Upper lobe of left lung (tissue), 6 donors: Measurements from ENCODE around the gene IL20RB. TPM values are rescaled to one million over a fixed set of nuclear protein-coding genes. Genes with fewer than 3 reads are reported as not detected.

Source experiments
- ATAC-seq, 2 donors: fragments of 200-7000 bp; cut with Tn5 transposase; one replicate each; pipeline ENCODE4 v1.9.1; 2022; ENCODE audit warnings: mild to moderate bottlenecking in 2 of 2, moderate library complexity in 2 of 2; ENCODE audit not compliant: low FRiP score in 2 of 2
- DNase-seq, 2 donors: peaks; one replicate each; pipeline ENCODE4 v3.0.0-alpha.2; 2019 to 2020
- H3K27ac ChIP-seq, 4 donors: fragments of 200-600 bp; sonication (generic); one replicate each; pipeline ENCODE4 v1.5.1; 2016 to 2019
- H3K27me3 ChIP-seq, 4 donors: fragments of 200-600 bp; sonication (generic); one replicate each; pipeline ENCODE4 v1.5.1; 2017 to 2019
- H3K36me3 ChIP-seq, 4 donors: fragments of 200-600 bp; sonication (generic); one replicate each; pipeline ENCODE4 v1.5.1; 2016 to 2019
- H3K4me1 ChIP-seq, 4 donors: fragments of 200-600 bp; sonication (generic); one replicate each; pipeline ENCODE4 v1.5.1; 2018 to 2019
- H3K4me3 ChIP-seq, 4 donors: fragments of 200-600 bp; sonication (generic); one replicate each; pipeline ENCODE4 v1.5.1; 2017 to 2019; ENCODE audit warnings: mild to moderate bottlenecking in 2 of 4, moderate library complexity in 1 of 4
- H3K9me3 ChIP-seq, 4 donors: fragments of 200-600 bp; sonication (generic); one replicate each; pipeline ENCODE4 v1.5.1; 2018 to 2019
- EP300 ChIP-seq, 4 donors: sonication (generic); formaldehyde crosslinking; IDR thresholded peaks; one replicate each; pipeline ENCODE4 v1.5.1; 2017; ENCODE audit warnings: antibody characterized with exemption in 4 of 4, control low read depth in 2 of 4
- POLR2A ChIP-seq, 4 donors: fragments of 450-650 bp; IDR thresholded peaks; one replicate each; pipeline ENCODE4 v1.5.1; 2016 to 2017; ENCODE audit warnings: antibody characterized with exemption in 4 of 4, mild to moderate bottlenecking in 2 of 4
- POLR2AphosphoS5 ChIP-seq, 2 donors: sonication (generic); formaldehyde crosslinking; IDR thresholded peaks; one replicate each; pipeline ENCODE4 v1.5.1; 2017; ENCODE audit warnings: antibody characterized with exemption in 2 of 2
- WGBS, 2 donors: methylation state at CpG; one replicate each; pipeline ENCODE4 v1.1.5; 2017 to 2018; 5-methylcytosine and 5-hydroxymethylcytosine counted together
- total RNA-seq, 6 donors: library from RNA; depleted of rRNA in 4 of 6; stranded (reverse); fragments of >200 nt in 4 of 6; gene quantifications; one replicate each; pipeline versions ENCODE4 v1.1.0 to v1.2.1, GENCODE V29; 2016 to 2021
- TF ChIP-seq, protein P1 (sequence below), 6 experiments: fragments of 450-650 bp in 4 of 6; fragments of 200-600 bp in 2 of 6; sonication (generic) in 2 of 6; IDR thresholded peaks; one replicate each; pipeline ENCODE4 v1.5.1; 2016 to 2019; ENCODE audit warnings: antibody characterized with exemption in 6 of 6
- donor health status: DM: no; HTN: no; CAD: no; lungs with moderate emphysema.
- donor health status: DM: no; HTN: yes; CAD: no; lungs with severe emphysema.

The IL20RB gene
- total RNA-seq, 6 donors from 2014 or later: 0.80 to 22.9 (median 1.1) TPM

- WGBS, 2 donors: 94 to 97% methylated on average over 4 of the region's 4 CpGs
- no peak overlapping the region for H3K27ac ChIP-seq
- no peaks in the 10 kb centered on the region for H3K27me3 ChIP-seq
- H3K9me3 ChIP-seq: peaks cover 0 to 11% (median 2%) of the 10 kb centered on the region in 4 donors
- H3K4me1 ChIP-seq: no peaks in the 10 kb centered on the region
- no peak for DNase-seq
- ATAC-seq: no peak
- TF ChIP-seq EP300 (IDR thresholded peaks at IDR 0.05) (no peak), POLR2A (IDR thresholded peaks at IDR 0.05) (no peak), POLR2AphosphoS5 (IDR thresholded peaks at IDR 0.05) (no peak)
- TF ChIP-seq, protein P1, sequence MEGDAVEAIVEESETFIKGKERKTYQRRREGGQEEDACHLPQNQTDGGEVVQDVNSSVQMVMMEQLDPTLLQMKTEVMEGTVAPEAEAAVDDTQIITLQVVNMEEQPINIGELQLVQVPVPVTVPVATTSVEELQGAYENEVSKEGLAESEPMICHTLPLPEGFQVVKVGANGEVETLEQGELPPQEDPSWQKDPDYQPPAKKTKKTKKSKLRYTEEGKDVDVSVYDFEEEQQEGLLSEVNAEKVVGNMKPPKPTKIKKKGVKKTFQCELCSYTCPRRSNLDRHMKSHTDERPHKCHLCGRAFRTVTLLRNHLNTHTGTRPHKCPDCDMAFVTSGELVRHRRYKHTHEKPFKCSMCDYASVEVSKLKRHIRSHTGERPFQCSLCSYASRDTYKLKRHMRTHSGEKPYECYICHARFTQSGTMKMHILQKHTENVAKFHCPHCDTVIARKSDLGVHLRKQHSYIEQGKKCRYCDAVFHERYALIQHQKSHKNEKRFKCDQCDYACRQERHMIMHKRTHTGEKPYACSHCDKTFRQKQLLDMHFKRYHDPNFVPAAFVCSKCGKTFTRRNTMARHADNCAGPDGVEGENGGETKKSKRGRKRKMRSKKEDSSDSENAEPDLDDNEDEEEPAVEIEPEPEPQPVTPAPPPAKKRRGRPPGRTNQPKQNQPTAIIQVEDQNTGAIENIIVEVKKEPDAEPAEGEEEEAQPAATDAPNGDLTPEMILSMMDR (IDR thresholded peaks at IDR 0.05): no peak
- H3K36me3 ChIP-seq: no peaks in the 10 kb centered on the region
- no peak overlapping the region for H3K4me3 ChIP-seq
Measured at GRCh38 chr3:136973352-136973751, 15.6 kb downstream of the IL20RB start.

GRCh38 chr3:136974670-136975069 is 16.9 kb downstream of the IL20RB start:
- peaks cover 0 to 11% (median 2%) of the 10 kb centered on the region in 4 donors for H3K9me3 ChIP-seq
- no peaks in the 10 kb centered on the region for H3K27me3 ChIP-seq
- DNase-seq: no peak
- 48 to 50% methylated on average over 2 of the region's 2 CpGs for WGBS, 2 donors
- no peak for TF ChIP-seq EP300 (IDR thresholded peaks at IDR 0.05)
- TF ChIP-seq POLR2A (IDR thresholded peaks at IDR 0.05): no peak
- TF ChIP-seq POLR2AphosphoS5 (IDR thresholded peaks at IDR 0.05): no peak
- TF ChIP-seq, protein P1 (IDR thresholded peaks at IDR 0.05): no peak
- no peak overlapping the region for H3K4me3 ChIP-seq
- H3K4me1 ChIP-seq: no peaks in the 10 kb centered on the region
- no peak overlapping the region for H3K27ac ChIP-seq
- H3K36me3 ChIP-seq: no peaks in the 10 kb centered on the region
- no peak for ATAC-seq

DNA sequence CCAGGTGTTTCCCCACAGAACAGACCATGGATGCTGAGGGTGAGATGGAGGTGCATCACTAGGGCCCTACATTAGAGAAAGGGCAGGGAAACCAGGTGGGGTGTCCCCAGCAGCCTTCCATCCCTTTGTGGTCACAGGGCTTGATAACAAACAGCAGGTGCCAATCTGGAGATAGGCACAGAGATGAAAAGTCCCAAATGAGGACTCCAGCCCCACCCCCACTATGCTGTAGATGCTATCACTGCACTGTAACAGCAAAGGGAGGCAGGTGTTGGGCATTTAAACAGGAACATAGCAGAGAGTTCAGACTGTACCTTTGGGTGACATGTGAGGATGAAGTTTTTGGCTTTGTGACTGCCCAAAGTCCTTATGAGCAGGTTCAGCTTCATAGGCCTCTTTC is 21.4 kb downstream of the IL20RB start:
- Histone ChIP-seq H3K27me3 (no peaks in the 10 kb centered on the region), H3K4me3 (no peak overlapping the region), H3K9me3 (peaks cover 0 to 8% (median 0%) of the 10 kb centered on the region in 4 donors), H3K4me1 (peaks cover 0 to 9% (median 1%) of the 10 kb centered on the region in 4 donors), H3K27ac (no peak overlapping the region), H3K36me3 (no peaks in the 10 kb centered on the region)
- TF ChIP-seq EP300 (IDR thresholded peaks at IDR 0.05): no peak
- no peak for TF ChIP-seq POLR2AphosphoS5 (IDR thresholded peaks at IDR 0.05)
- no peak for TF ChIP-seq POLR2A (IDR thresholded peaks at IDR 0.05)
- TF ChIP-seq, protein P1 (IDR thresholded peaks at IDR 0.05): no peak
- DNase-seq: no peak
- no peak for ATAC-seq

DNA sequence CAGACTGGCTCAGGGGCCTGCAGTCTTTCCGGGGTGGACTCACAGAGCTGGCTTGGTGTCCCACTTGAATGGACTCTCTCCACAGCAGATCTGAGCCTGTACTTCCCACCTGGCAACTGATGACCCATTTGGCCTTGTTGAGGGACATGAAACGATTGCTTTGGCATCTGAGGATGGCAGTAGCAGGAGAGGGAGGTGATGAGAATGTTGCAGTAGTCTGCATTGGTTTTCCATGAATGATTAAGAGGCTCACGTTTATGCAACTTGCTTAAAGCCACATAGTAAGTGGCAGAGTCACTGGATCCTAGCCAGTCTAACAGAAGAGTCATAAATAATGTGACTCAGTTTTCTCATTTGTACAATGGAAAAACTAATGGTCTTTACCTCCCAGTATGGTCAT is 21.9 kb downstream of the IL20RB start:
- H3K9me3 ChIP-seq: peaks cover 0 to 3% (median 0%) of the 10 kb centered on the region in 4 donors
- no peak for DNase-seq
- H3K4me1 ChIP-seq: peaks cover 4 to 12% (median 6%) of the 10 kb centered on the region in 4 donors
- no peak for TF ChIP-seq EP300 (IDR thresholded peaks at IDR 0.05)
- TF ChIP-seq, protein P1 (IDR thresholded peaks at IDR 0.05): no peak
- TF ChIP-seq POLR2AphosphoS5 (IDR thresholded peaks at IDR 0.05): no peak
- TF ChIP-seq POLR2A (IDR thresholded peaks at IDR 0.05): no peak
- 85 to 89% methylated on average over 3 of the region's 3 CpGs for WGBS, 2 donors
- no peak for ATAC-seq
- no peaks in the 10 kb centered on the region for H3K36me3 ChIP-seq
- no peak overlapping the region for H3K4me3 ChIP-seq
- H3K27me3 ChIP-seq: no peaks in the 10 kb centered on the region
- no peak overlapping the region for H3K27ac ChIP-seq

DNA sequence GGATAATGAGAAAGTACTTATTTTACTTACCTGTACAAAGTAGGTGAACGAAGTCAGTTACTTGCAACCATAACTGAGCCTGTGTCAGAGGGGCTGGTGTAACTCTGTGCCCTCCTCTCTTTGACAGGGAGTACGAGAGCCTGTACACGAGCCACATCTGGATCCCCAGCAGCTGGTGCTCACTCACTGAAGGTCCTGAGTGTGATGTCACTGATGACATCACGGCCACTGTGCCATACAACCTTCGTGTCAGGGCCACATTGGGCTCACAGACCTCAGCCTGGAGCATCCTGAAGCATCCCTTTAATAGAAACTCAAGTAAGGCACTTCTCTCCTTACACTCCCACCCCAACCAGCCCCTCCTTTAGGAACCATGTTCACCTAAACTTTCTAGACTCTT is 24.2 kb downstream of the IL20RB start:
- 83 to 95% methylated on average over 5 of the region's 5 CpGs for WGBS, 2 donors
- ATAC-seq (no peak), DNase-seq (no peak)
- no peaks in the 10 kb centered on the region for H3K9me3 ChIP-seq
- H3K27ac ChIP-seq: peak overlapping the region in 1 of 4 donors; percentile 43
- TF ChIP-seq, protein P1 (IDR thresholded peaks at IDR 0.05): no peak
- TF ChIP-seq POLR2A (IDR thresholded peaks at IDR 0.05): no peak
- no peak for TF ChIP-seq POLR2AphosphoS5 (IDR thresholded peaks at IDR 0.05)
- TF ChIP-seq EP300 (IDR thresholded peaks at IDR 0.05): no peak
- no peak overlapping the region for H3K4me3 ChIP-seq
- H3K4me1 ChIP-seq: peaks cover 8 to 17% (median 13%) of the 10 kb centered on the region in 4 donors
- no peaks in the 10 kb centered on the region for H3K27me3 ChIP-seq
- no peaks in the 10 kb centered on the region for H3K36me3 ChIP-seq
